HG03095 (cell line): Measurements from ENCODE around the gene GATAD2B.
"Not testable (repeated sequence)": the region's sequence is repeated elsewhere in the genome, so short reads cannot be mapped to it uniquely, and the experiment has no call there.

Experiments used
- ATAC-seq: cut with Tn5 transposase; IDR thresholded peaks from one replicate; pipeline ENCODE4 v1.9.1; 2021; ENCODE audit warnings: moderate library complexity; ENCODE audit not compliant: unreplicated experiment

GATAD2B gene

GRCh38 chr1:153899509-153899908 is 23.3 kb downstream of the GATAD2B start:
- no peak for ATAC-seq

DNA sequence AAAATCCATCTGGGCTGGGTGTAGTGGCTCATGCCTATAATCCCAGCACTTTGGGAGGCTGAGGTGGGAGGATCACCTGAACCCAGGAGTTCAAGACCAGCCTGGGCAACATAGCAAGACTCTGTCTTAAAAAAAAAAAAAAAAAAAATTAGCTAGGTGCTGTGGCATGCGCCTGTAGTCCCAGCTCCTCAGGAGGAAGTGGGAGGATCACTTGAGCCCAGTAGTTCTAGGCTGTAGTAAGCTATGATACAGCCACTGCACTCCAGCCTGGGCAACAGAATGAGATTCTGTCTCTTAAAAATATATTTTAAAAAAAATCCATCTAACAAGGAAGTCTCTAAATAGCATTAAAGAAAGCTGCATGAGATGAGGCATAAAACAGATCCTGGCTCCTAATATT is 26.9 kb downstream of the GATAD2B start:
- not testable (repeated sequence) for ATAC-seq

- ATAC-seq, result not testable (repeated sequence)
Measured at GRCh38 chr1:153891042-153891441, 31.7 kb downstream of the GATAD2B start.

DNA sequence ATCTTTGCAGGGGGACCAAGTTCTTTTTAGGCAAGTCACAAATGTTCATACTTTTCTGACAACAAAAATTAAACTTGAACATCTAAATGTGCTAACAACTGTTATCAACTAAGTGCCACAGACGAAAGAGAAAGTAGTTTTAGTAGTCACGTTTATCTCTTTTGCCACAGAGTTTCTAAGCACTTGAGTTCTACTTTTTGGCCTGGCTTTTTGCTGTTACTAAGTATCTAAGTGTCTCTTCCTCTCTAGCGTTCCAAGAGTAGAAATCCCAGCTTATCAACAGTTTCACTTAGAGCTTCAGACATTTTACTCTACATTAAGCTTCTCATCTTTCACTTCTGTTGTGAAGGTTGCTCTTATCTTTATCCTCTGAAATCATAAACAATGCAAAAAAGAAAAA is 34.2 kb downstream of the GATAD2B start:
- ATAC-seq, result no peak

- no peak for ATAC-seq
Measured at GRCh38 chr1:153886127-153886526, 36.6 kb downstream of the GATAD2B start.

DNA sequence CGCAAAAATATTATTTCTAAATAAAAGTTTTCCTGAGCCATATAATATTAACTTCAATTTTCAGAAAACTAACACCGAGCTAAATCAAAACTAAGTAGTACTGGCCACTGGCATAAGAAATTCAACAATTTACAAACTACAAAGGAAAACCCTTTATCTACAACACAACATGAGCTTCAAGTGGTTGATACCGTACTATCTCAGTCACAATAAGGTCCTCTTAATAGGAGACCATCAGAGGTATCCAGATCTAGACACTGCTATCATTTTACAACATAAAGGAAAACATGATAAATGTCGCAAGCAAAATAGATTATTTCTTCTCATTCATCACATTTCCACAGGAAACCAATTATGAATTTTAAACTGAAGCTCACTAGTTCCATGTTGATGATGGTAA is 39.5 kb downstream of the GATAD2B start:
- no peak for ATAC-seq

DNA sequence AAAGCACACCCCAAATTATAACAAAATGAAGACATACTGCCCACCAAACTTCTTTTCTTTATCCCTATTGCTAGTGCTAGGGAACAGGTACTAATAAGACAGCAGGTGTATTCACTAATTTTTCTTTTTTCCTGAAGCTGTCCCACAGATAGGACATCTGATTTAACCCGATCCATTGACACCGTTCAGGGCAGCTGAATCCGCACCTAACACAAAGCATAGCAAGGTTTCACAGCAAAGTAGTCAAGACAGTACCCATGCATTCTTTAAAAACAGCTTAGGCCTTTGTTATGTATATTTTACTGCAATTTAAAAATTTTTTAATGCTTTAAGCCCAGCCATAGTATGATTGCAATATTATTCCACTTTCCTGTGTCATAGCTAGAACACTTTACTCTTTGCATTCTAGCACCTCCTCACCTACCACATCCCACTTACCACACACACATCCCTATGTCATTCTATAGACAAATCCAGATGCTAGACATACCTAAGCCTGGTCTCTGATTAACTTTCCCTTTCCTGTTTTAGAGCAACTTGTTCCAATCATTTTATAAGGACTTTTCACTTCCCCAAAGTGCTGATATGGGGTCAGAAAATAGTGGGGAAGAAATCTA is 40.4 kb downstream of the GATAD2B start:
- no peak for ATAC-seq

DNA sequence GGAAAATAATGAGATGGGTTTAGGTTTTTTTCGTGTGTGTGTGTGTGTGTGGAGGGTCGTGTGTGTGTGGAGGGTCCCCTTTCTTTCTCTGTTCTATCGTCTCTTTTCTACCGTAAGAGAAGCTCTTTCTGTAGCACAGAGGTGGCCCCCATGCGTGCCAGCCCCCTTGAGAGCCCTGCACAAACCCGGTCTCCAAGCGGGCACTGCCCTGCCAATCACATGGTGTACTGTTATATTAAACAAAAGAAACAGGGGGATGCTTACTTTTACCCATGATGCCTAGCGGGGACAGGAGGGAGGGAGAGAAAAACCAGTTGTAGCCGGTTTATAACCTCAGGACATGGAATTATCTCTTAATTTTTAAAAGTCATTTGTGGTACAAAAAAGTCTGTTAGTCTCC is 41.0 kb downstream of the GATAD2B start:
- no peak for ATAC-seq

- no peak for ATAC-seq
Measured at GRCh38 chr1:153880962-153881361, 41.8 kb downstream of the GATAD2B start.

DNA sequence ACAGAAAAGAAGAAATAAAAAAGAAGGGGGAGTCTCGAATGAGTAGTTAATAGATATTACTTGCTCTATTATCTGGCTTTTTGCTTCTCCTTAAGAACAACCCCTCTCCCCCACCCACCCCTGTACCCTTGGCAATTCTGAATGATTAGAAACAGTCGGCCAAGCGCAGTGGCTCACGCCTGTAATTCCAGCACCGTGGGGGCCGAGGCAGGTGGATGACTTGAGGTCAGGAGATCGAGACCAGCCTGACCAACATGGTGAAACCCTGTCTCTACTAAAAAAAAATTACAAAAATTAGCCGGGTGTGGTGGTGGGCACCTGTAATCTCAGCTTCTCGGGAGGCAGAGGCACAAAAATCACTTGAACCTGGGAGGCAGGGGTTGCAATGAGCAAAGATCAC is 42.7 kb downstream of the GATAD2B start:
- no peak for ATAC-seq

GRCh38 chr1:153877112-153877511 is 45.7 kb downstream of the GATAD2B start:
- ATAC-seq, result no peak

DNA sequence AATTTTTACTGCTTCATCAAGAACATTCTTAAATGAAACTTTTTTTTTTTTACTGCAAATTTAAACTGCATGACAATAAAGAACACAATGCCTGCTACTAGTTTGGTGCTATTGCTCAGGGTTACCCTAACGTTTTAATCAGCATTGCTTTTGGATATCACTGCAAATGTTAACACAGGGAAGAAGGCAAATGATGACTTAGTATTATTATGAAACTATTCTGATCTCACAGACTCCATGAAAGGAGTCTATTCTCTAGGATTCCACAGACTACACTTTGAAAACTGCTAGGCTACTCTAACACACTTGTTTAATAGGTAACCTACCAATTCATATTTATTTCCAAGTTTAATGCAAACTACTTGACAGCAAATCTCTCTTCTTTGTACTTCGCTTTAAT is 49.8 kb downstream of the GATAD2B start:
- ATAC-seq, result no peak

GRCh38 chr1:153872331-153872730 is 50.4 kb downstream of the GATAD2B start:
- no peak for ATAC-seq

GRCh38 chr1:153869486-153869885 is 53.3 kb downstream of the GATAD2B start:
- no peak for ATAC-seq

DNA sequence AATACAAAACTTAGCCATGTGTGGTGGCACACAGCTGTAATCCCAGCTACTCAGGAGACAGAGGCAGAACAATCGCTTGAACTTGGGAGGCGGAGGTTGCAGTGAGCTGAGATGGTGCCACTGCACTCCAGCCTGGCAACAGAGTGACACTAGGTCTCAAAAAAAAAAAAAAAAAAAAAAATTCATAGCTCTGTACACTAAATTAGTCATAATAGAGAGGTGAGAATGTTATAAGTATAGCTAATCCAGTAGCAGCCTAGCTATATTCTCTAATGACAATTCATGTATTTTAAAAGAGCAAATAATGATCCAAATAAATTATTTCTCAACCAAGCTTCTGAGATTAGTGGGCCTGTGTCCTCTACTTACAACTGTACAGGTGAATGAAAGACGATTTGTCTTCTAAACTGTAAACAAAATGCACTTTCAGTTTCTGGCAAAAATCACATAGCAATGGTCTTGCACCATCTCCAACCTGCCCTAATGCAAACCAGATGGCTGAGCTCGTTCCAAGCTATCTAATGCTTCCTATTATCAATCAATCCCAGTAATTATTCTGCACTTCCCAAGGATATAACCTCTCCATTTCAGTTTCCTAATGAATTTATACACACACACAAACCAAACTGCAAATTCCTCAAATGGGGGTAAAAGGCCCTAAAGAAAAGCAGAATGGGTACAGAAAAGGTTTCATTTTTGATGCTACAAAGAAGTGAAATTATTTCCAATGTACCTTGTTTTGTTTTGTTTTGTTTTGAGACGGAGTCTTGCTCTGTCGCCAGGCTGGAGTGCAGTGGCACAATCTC is 56.5 kb downstream of the GATAD2B start:
- no peak for ATAC-seq

DNA sequence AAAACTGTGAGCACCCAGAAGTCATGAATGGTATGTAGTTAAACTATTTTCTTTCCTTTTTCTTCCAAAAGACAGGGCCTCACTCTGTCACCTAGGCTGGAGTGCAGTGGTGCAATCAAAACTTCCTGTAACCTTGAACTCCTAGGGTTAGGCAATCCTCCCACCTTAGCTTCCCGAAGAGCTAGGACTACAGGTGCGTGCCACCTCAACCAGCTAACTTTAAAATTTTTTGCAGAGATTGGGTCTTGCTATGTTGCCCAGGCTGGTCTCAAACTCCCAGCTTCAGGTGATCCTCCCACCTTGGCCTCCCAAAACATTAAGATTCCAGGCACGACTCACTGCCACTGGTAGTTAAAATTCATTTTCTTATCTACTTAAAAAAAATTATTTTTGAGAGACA is 62.5 kb downstream of the GATAD2B start:
- ATAC-seq, result no peak

- no peak for ATAC-seq
Measured at GRCh38 chr1:153857505-153857904, 65.3 kb downstream of the GATAD2B start.

DNA sequence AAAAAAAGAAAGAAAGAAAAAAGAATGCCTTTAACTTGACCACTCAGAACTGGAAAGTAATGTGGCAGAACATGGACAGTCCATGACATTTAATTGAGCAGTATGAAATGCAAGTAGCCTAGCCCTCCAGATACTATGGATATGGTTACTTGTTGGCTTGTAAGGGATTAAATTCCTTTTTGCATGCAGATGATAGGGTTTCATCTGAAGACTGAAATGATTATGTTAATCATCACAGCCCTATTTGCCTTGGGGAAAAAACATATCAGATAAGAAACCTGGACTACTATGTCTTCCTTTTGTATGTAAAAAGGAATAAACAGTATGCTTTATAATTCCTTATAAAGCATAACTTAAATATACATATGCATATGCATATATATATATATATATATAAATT is 66.0 kb downstream of the GATAD2B start:
- no peak for ATAC-seq

GRCh38 chr1:153852170-153852569 is 70.6 kb downstream of the GATAD2B start:
- ATAC-seq, result no peak

GRCh38 chr1:153849487-153850185 is 73.1 kb downstream of the GATAD2B start:
- ATAC-seq, result peak; percentile 63

DNA sequence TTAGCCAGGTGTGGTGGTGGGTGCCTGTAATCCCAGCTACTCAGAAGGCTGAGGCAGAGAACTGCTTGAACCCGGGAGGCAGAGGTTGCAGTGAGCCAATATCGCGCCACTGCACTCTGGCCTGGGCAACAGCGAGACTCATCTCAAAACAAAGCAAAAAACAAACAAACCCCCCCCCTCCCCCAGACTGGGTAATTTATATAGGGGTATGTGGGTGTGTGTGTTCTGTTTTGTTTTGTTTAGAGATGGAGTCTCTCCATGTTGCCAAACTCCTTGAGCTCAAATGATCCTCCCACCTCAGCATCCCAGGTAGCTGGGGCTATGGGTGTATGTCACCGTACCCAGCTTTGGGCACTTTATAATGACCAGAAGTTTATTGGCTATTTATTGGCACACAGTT is 74.0 kb downstream of the GATAD2B start:
- ATAC-seq, result no peak

DNA sequence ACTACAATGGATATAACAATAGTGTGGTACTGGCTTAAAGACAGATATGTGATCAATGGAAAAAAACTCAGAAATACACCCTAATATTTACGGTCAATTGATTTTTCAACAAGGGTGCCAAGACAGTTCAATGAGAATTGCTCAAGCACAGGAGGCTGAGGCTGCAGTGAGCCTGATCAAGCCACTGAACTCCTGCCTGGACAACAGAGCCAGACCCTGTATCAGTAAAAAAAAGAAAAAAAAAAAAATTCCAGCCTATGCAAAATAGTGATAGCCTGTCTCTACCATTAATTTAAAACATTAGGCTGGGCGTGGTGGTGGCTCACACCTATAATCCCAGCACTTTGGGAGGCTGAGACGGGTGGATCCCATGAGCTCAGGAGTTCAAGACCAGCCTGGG is 77.6 kb downstream of the GATAD2B start:
- ATAC-seq, result no peak
